Activated T-cell treated with anti-CD3 and anti-CD28 coated beads, Interleukin-2, amount 50 U/mL, for 48 hours (primary cell): ENCODE data around the gene ZSCAN20.

Source experiments
- DNase-seq, 2 experiments: peaks; one replicate each; pipeline ENCODE4 v3.0.0-alpha.2; 2020

Gene ZSCAN20

DNA sequence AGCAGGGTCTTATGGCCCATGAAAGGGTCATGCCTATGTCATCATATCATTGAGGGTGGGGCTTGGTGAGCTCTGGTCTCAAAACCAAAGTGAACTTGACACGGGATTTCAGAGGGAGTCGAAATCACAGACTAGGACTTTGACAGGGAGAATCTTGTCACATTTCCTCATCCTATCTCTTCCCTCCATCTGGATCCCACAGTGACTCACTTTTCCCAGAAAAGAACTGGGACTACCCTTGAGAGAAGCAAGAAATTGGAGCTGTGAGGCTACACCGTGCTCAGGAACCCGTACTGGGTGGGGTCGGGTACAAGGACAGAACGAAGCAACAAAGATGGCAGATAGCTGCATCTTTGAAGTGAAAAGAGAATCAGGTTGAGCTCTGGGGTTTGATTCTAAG is 69.5 kb downstream of the ZSCAN20 start:
- no peak for DNase-seq
